COLO829 (cell line): ENCODE measurements around the gene DNAI4.
"Not testable (repeated sequence)": the region's sequence is repeated elsewhere in the genome, so short reads cannot be mapped to it uniquely, and the experiment has no call there.

ENCODE experiments used
- DNase-seq: peaks from one replicate; pipeline ENCODE4 v3.0.0; 2012; ENCODE audit warnings: low spot score

DNAI4 gene

GRCh38 chr1:66924756-66925557 is at the start of gene DNAI4, which contains the start of gene MIER1:
DNAI4 (minus strand) TSS chr1:66924856; CDS start chr1:66924831, 25 bp downstream.
MIER1 (plus strand) TSS chr1:66924990; CDS start chr1:66925029, 39 bp downstream.
- DNase-seq: peak; percentile 95

GRCh38 chr1:66968574-66968973 is 43.9 kb upstream of the DNAI4 start:
- no peak for DNase-seq

- not testable (repeated sequence) for DNase-seq
Observed at GRCh38 chr1:66966188-66966873, 41.7 kb upstream of the DNAI4 start.

- DNase-seq: no peak
Observed at GRCh38 chr1:66957938-66958337, 33.3 kb upstream of the DNAI4 start.

GRCh38 chr1:66954208-66954607 is 29.6 kb upstream of the DNAI4 start:
- DNase-seq: no peak

GRCh38 chr1:66951513-66951912 is 26.9 kb upstream of the DNAI4 start:
- no peak for DNase-seq

GRCh38 chr1:66947267-66947666 is 22.6 kb upstream of the DNAI4 start:
- no peak for DNase-seq

GRCh38 chr1:66945316-66945715 is 20.7 kb upstream of the DNAI4 start:
- DNase-seq: no peak

GRCh38 chr1:66944330-66945274 is 19.9 kb upstream of the DNAI4 start:
- DNase-seq: no peak

- DNase-seq: no peak
Observed at GRCh38 chr1:66943361-66943969, 18.8 kb upstream of the DNAI4 start.

GRCh38 chr1:66940981-66941380 is 16.3 kb upstream of the DNAI4 start:
- DNase-seq: no peak

GRCh38 chr1:66938613-66939012 is 14.0 kb upstream of the DNAI4 start:
- DNase-seq: no peak

- no peak for DNase-seq
Observed at GRCh38 chr1:66937529-66938234, 13.0 kb upstream of the DNAI4 start.

- DNase-seq: no peak
Observed at GRCh38 chr1:66933887-66934700, 9.4 kb upstream of the DNAI4 start.

- no peak for DNase-seq
Observed at GRCh38 chr1:66932291-66932690, 7.6 kb upstream of the DNAI4 start.

GRCh38 chr1:66931590-66931989 is 6.9 kb upstream of the DNAI4 start:
- DNase-seq: no peak

- DNase-seq: no peak
Observed at GRCh38 chr1:66930823-66931174, 6.1 kb upstream of the DNAI4 start.

GRCh38 chr1:66929999-66930822 is 5.6 kb upstream of the DNAI4 start:
- peak; percentile 50 for DNase-seq

- no peak for DNase-seq
Observed at GRCh38 chr1:66929691-66929998, 5.0 kb upstream of the DNAI4 start.
